Hematopoietic multipotent progenitor cell treated with erythropoietin and hydrocortisone succinate and interleukin-3 and kit ligand, for 15 days (in vitro differentiated cells): ENCODE data around the gene UFL1.
"Not testable (repeated sequence)": the region's sequence is repeated elsewhere in the genome, so short reads cannot be mapped to it uniquely, and the experiment has no call there.

ENCODE experiments used
- DNase-seq: peaks from one replicate; pipeline ENCODE4 v3.0.0-alpha.2; 2015; ENCODE audit warnings: low spot score

UFL1 gene

GRCh38 chr6:96521644-96522464 lies at the start of gene UFL1:
Gene UFL1, plus strand, starts transcription at chr6:96521806. Its CDS starts 68 bp downstream, at chr6:96521874.
- DNase-seq: peak; percentile 90

- not testable (repeated sequence) for DNase-seq
Observed at GRCh38 chr6:96472291-96472690, 49.3 kb upstream of the UFL1 start.

- no peak for DNase-seq
Observed at GRCh38 chr6:96478695-96479094, 42.9 kb upstream of the UFL1 start.

- DNase-seq: no peak
Observed at GRCh38 chr6:96491926-96492325, 29.7 kb upstream of the UFL1 start.

GRCh38 chr6:96499781-96500180 lies 21.8 kb upstream of the UFL1 start:
- DNase-seq: no peak

- DNase-seq: no peak
Observed at GRCh38 chr6:96502915-96503314, 18.7 kb upstream of the UFL1 start.

GRCh38 chr6:96505363-96505762 lies 16.2 kb upstream of the UFL1 start:
- DNase-seq: no peak

GRCh38 chr6:96509281-96509680 lies 12.3 kb upstream of the UFL1 start:
- no peak for DNase-seq

GRCh38 chr6:96520171-96521115 lies 1.2 kb upstream of the UFL1 start:
- peak; percentile 4 for DNase-seq

GRCh38 chr6:96521306-96521643 lies 331 bp upstream of the UFL1 start:
- no peak for DNase-seq

- no peak for DNase-seq
Observed at GRCh38 chr6:96522465-96523009, 931 bp downstream of the UFL1 start.

- DNase-seq: no peak
Observed at GRCh38 chr6:96528193-96528592, 6.6 kb downstream of the UFL1 start.

GRCh38 chr6:96532399-96532798 lies 10.8 kb downstream of the UFL1 start:
- DNase-seq: no peak

GRCh38 chr6:96537726-96538125 lies 16.1 kb downstream of the UFL1 start:
- no peak for DNase-seq

- DNase-seq: no peak
Observed at GRCh38 chr6:96542702-96543101, 21.1 kb downstream of the UFL1 start.

GRCh38 chr6:96545882-96546281 lies 24.3 kb downstream of the UFL1 start:
- no peak for DNase-seq

- DNase-seq: no peak
Observed at GRCh38 chr6:96547654-96548053, 26.0 kb downstream of the UFL1 start.

GRCh38 chr6:96554558-96554957 lies 33.0 kb downstream of the UFL1 start:
- DNase-seq: no peak

- not testable (repeated sequence) for DNase-seq
Observed at GRCh38 chr6:96559740-96560139, 38.1 kb downstream of the UFL1 start.

- no peak for DNase-seq
Observed at GRCh38 chr6:96562886-96563285, 41.3 kb downstream of the UFL1 start, which contains the start of gene FHL5. Gene FHL5, plus strand, starts transcription at chr6:96563128. Its CDS starts 40,486 bp downstream, at chr6:96603614.

- no peak for DNase-seq
Observed at GRCh38 chr6:96563853-96564252, 42.2 kb downstream of the UFL1 start.

- DNase-seq: no peak
Observed at GRCh38 chr6:96570053-96570452, 48.4 kb downstream of the UFL1 start.

- DNase-seq: no peak
Observed at GRCh38 chr6:96571551-96571950, 49.9 kb downstream of the UFL1 start.
